Liver (tissue), 3 donors: ENCODE results near the gene RAET1E.

Experiments used
- CTCF ChIP-seq: fragments of 150-350 bp; IDR thresholded peaks from 2 replicates; pipeline ENCODE4 v1.5.1; 2017; ENCODE audit warnings: improper control_type of control experiment, low read depth, low read length; ENCODE audit not compliant: missing input control
- HNF4A ChIP-seq, 2 donors: conservative IDR thresholded peaks; 2 replicates each; pipeline ENCODE4 v1.6.1; 2016; ENCODE audit warnings: antibody characterized with exemption in 2 of 2, mild to moderate bottlenecking in 2 of 2
- HNF4G ChIP-seq: IDR thresholded peaks from 2 replicates; pipeline ENCODE4 v1.6.1; 2016; ENCODE audit warnings: antibody characterized with exemption
- NR2F2 ChIP-seq: IDR thresholded peaks from 2 replicates; pipeline ENCODE4 v1.6.1; 2016; ENCODE audit warnings: antibody characterized with exemption
- ZBTB33 ChIP-seq: IDR thresholded peaks from 2 replicates; pipeline ENCODE4 v1.6.1; 2016; ENCODE audit warnings: antibody characterized with exemption
- donor health status: healthy.
- donor health status: healthy.

GRCh38 chr6:149888093-149888492, 9.8 kb downstream of the RAET1E start:
- TF ChIP-seq CTCF (no peak), HNF4A (conservative IDR thresholded peaks at IDR 0.05) (no peak), ZBTB33 (no peak), HNF4G (no peak), NR2F2 (no peak)
